Nephron (organoid): Measurements from ENCODE around the gene TGM3.

Source experiments
- H3K27ac Mint-ChIP-seq, 3 experiments: 2 replicates each; pipeline ENCODE4 v1.8.0; 2020; ENCODE audit warnings: mixed read lengths in 3 of 3, mild to moderate bottlenecking in 2 of 3, moderate library complexity in 1 of 3
- H3K27me3 Mint-ChIP-seq: 2 replicates; pipeline ENCODE4 v1.8.0; 2021; ENCODE audit warnings: low read depth, mild to moderate bottlenecking, moderate library complexity, mixed read lengths
- H3K36me3 Mint-ChIP-seq: 2 replicates; pipeline ENCODE4 v1.8.0; 2020; ENCODE audit warnings: low read depth, mixed read lengths
- H3K4me1 Mint-ChIP-seq: 2 replicates; pipeline ENCODE4 v1.8.0; 2020; ENCODE audit warnings: mixed read lengths
- H3K4me3 Mint-ChIP-seq, 3 experiments: 2 replicates each; pipeline ENCODE4 v1.8.0; 2020; ENCODE audit warnings: mild to moderate bottlenecking in 3 of 3, mixed read lengths in 3 of 3, moderate library complexity in 2 of 3
- H3K9me3 Mint-ChIP-seq: 2 replicates; pipeline ENCODE4 v1.8.0; 2020; ENCODE audit warnings: mixed read lengths
- TF ChIP-seq, protein P1 (sequence below), 3 experiments: fragments of 200-600 bp; sonication (generic); IDR thresholded peaks; one replicate each; pipeline ENCODE4 v1.5.0; 2021; ENCODE audit warnings: antibody characterized with exemption in 3 of 3; ENCODE audit not compliant: unreplicated experiment in 3 of 3

The TGM3 gene

DNA sequence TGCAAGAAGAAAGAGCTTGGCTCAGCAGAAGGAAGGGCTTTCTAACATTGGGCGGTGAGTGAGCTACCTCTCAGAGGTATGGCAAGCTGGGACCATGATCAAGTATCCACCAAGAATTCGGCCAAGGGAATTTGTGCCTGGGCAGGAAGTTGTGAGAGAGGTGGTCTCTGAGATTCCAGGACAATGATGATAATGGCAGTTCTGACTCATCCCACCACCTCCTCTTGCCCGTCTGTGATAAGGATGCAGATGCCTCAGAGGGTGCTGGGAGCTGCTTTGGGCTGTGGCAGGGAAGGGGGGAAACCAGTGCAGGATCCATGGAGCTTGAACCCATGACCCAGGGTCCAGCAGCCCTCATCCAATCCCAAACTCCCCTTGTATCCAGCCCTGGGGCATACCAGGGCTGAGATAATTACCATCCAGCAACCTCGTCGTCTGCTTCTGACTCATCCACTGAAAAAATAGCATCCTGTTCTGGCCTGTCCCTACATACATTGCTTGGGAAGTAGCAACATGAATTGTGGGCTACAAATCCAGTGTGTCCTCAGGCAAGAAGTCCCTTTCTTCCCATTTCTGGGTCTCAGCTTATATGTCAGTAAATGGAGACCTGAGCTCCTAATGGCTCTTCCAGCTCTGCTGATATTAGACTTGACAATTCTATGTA, 90.8 kb downstream of the TGM3 start:
- Mint-ChIP-seq H3K9me3 (peaks cover 2% of the 10 kb centered on the region), H3K27me3 (peaks cover 22% of the 10 kb centered on the region), H3K36me3 (no peaks in the 10 kb centered on the region), H3K4me1 (no peaks in the 10 kb centered on the region), H3K4me3 (no peak overlapping the region), H3K27ac (no peak overlapping the region)
- TF ChIP-seq, protein P1, sequence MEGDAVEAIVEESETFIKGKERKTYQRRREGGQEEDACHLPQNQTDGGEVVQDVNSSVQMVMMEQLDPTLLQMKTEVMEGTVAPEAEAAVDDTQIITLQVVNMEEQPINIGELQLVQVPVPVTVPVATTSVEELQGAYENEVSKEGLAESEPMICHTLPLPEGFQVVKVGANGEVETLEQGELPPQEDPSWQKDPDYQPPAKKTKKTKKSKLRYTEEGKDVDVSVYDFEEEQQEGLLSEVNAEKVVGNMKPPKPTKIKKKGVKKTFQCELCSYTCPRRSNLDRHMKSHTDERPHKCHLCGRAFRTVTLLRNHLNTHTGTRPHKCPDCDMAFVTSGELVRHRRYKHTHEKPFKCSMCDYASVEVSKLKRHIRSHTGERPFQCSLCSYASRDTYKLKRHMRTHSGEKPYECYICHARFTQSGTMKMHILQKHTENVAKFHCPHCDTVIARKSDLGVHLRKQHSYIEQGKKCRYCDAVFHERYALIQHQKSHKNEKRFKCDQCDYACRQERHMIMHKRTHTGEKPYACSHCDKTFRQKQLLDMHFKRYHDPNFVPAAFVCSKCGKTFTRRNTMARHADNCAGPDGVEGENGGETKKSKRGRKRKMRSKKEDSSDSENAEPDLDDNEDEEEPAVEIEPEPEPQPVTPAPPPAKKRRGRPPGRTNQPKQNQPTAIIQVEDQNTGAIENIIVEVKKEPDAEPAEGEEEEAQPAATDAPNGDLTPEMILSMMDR (IDR thresholded peaks at IDR 0.05; ENCODE audit: unreplicated experiment in 3 of 3) = no peak

DNA sequence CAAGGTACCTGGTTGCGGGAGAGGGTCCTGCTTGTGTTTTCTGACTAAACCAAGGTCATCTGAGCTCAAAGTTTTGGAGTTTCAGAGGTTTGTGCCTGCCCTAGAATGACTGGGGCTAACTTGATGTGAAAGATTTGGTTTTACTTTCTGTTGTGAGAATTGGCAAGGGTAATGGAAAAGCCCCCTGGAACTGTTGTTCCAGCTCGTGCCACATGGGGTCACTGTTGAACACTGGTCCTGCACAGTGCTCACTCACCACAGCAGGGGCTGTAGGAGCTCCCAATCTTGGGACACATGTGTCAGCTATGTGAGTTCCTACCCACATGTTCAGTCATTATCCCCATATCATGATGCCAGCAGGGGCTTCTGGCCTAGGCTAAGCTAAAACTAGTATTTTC, 91.4 kb downstream of the TGM3 start:
- TF ChIP-seq, protein P1 (IDR thresholded peaks at IDR 0.05; ENCODE audit: unreplicated experiment in 3 of 3) = peak in 1 of 3 experiments; percentile 35
- Mint-ChIP-seq H3K4me1 (no peaks in the 10 kb centered on the region), H3K27ac (no peak overlapping the region), H3K9me3 (peaks cover 2% of the 10 kb centered on the region), H3K36me3 (no peaks in the 10 kb centered on the region), H3K27me3 (peaks cover 22% of the 10 kb centered on the region), H3K4me3 (no peak overlapping the region)

GRCh38 chr20:2387580-2387979, 91.8 kb downstream of the TGM3 start:
- Mint-ChIP-seq H3K27ac (no peak overlapping the region), H3K4me3 (no peak overlapping the region), H3K9me3 (peaks cover 2% of the 10 kb centered on the region), H3K4me1 (no peaks in the 10 kb centered on the region), H3K36me3 (no peaks in the 10 kb centered on the region), H3K27me3 (peaks cover 22% of the 10 kb centered on the region)
- TF ChIP-seq, protein P1 (IDR thresholded peaks at IDR 0.05; ENCODE audit: unreplicated experiment in 3 of 3) = peak in 1 of 3 experiments; percentile 0
